Bronchial smooth muscle cell (primary cell): ENCODE data around the gene KRT82. TPM values are rescaled to one million over a fixed set of nuclear protein-coding genes. Genes with fewer than 3 reads are reported as not detected.

ENCODE experiments used
- total RNA-seq: library from RNA; depleted of rRNA; stranded (reverse); fragments of >200 nt; gene quantifications from 2 replicates; pipeline ENCODE4 v1.2.1, GENCODE V29; 2014

KRT82 gene
- not detected in 2 replicates for total RNA-seq

DNA sequence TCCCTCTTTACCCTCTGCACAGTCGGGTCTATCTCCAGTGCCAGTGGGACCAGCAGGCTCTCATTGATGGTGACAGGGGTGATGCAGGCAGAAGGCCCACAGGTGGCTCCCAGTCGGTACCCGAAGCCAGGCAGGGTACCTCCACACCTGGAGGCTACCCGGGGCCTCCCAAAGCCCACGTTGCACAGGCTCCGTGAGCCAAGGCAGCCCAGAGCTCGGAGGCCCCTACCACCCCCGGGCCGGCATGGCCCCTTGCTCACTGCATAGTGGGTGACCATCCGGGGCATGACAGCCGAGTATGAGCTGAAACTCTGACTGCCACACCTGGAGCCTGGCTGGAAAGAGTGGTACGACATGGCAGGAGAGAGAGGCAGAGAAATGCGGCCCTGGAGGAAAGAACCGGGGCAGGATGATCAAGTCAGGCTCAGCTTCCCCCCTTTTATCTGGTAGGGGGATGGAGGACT lies at the start of gene KRT82:
KRT82 (minus strand) TSS at position 414 of the 464 bp plus-strand sequence; CDS start at position 356, 58 bp downstream.

DNA sequence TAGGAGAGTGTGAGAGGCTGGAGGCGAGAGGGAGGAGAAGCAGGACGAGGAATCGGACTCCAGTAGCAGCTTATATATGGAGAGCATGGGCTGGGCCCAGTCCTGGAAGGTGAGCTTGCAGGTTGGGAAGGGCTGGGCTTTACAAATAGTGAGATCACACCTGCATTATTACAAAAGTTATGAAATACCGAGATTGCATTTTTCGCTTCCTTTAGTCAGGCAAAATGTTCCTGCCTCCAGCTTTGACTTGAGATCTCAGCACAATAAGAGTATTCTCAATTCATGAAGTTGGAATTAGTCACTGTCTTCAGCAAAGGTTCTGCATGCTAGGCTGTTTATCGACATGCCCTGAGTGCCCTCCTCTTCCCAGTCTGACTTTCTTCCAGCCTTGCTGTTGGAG lies 46.0 kb upstream of the KRT82 start, which contains the start of gene KRT6B:
KRT6B (minus strand) TSS at position 46 of the 400 bp plus-strand sequence. CDS start 68 bp downstream, outside the sequence.

DNA sequence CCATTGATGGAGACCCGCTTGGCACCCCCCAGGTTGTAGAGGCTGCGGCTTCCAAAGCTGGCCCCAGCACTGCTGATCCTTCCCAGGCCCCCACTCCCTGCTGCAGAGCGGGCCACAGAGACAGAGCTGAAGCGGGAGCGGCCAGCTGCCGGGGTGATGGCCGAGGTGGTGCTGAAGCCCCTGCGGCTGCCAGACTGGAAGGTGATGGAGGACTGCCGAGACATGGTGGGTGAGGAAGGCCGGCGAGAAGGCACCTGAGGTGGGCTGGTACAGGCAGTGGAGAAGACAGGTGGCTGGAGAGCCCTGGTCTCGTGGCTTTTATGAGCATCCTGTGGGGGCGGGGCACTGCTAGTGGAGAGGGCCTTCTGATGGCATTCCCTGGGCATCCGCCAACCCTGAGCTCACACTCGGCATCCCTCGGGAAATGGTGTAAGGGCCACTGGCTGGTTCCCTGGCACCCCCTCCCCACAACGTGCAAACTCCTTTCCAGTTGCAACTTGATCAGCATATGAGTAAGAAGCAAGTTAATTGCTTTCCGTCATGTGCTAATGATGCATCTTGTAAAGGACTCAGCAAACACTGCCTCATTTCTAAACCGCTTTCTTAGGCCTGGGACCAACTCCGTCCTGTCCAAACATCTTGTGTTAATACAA lies 28.1 kb upstream of the KRT82 start, which contains the start of gene KRT75:
KRT75 (minus strand) TSS at position 291 of the 653 bp plus-strand sequence; CDS start at position 224, 67 bp downstream.

DNA sequence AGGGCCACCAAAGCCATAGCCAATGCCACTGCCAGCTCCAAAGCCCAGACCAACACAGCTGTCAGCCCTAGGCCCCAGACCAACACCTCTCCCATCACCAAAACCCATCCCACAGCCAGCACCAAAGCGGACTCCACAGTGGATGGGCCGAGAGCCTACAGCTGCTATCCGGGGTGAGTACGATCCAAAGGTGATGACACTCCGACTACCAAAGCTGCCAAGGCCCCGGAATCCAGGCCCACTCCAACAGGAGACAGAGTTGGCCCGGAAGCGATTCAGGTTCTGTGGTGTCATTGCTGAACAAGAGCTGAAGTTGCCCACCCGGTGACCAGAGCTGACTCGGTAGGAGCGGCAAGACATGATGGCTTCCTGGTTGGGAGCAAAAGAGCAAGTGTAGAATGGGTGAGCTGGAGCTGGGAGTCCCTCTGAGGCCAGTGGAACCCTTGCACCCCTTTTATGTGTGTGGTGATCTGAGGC lies 20.9 kb downstream of the KRT82 start, which contains the start of gene KRT84:
KRT84 (minus strand) TSS at position 427 of the 477 bp plus-strand sequence; CDS start at position 360, 67 bp downstream.

DNA sequence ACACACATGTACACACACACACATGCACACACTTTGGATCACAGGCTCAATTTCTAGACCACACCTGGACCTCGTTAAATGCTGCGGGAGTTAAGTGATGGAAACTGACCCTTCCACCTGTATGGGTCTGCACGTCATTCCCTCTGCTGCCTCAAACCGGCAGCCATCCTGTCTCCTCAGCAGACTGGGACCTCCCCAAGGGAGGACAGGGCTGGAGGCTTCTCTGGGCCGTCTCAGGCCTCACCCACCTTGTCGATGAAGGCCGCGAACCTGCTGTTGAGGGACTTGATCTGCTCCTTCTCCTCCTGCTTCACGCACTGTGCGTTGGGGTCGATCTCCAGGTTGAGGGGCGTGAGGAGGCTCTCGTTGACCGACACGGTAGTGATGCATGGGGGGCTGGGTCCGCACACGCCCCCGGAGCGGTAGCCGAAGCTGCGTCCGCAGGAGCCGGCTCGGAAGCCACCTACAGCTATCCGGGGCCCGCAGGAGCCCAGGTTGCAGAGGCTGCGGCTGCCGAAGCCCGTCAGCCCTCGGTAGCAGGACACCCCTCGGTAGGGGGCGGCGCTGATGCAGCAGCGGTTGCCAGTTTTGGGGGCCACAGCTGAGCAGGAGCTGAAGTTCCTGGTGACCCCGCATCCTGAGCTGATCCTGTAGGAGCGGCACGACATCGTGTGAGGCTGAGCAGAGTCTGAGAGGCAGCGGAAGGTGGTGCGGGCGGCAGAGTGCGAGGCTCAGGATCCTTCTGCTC lies 39.2 kb downstream of the KRT82 start, which contains the start of gene KRT85:
KRT85 (minus strand) TSS at position 744 of the 748 bp plus-strand sequence; CDS start at position 668, 76 bp downstream.

Other genes starting within 250 kb of the KRT82 start
- gene KRT80, start 214.3 kb downstream of the KRT82 start, total RNA-seq: under 0.01 TPM in 2 replicates
- gene KRT7, start 173.1 kb downstream of the KRT82 start, total RNA-seq: 2.7 and 4.7 TPM in 2 replicates
- not detected in 2 replicates for gene KRT86, start 131.7 kb downstream of the KRT82 start, total RNA-seq
- gene KRT81, start 114.8 kb downstream of the KRT82 start, total RNA-seq: under 0.01 TPM in 1 of 2 replicates, not detected in the other
- not detected in 2 replicates for gene KRT83, start 84.9 kb downstream of the KRT82 start, total RNA-seq
- gene KRT85, start 38.9 kb downstream of the KRT82 start, total RNA-seq: not detected in 2 replicates
- gene KRT84, start 20.7 kb downstream of the KRT82 start, total RNA-seq: not detected in 2 replicates
- gene KRT75, start 28.0 kb upstream of the KRT82 start, total RNA-seq: not detected in 2 replicates
- 0.47 and 2.0 TPM in 2 replicates for gene KRT6B, start 45.8 kb upstream of the KRT82 start, total RNA-seq
- gene KRT6C, start 67.5 kb upstream of the KRT82 start, total RNA-seq: under 0.01 TPM in 1 of 2 replicates, not detected in the other
- gene KRT6A, start 86.9 kb upstream of the KRT82 start, total RNA-seq: 2.5 and 18.4 TPM in 2 replicates
- 2.7 and 14.9 TPM in 2 replicates for gene KRT5, start 114.1 kb upstream of the KRT82 start, total RNA-seq
- gene KRT71, start 146.8 kb upstream of the KRT82 start, total RNA-seq: not detected in 2 replicates
- not detected in 2 replicates for gene KRT74, start 167.5 kb upstream of the KRT82 start, total RNA-seq
- not detected in 2 replicates for gene KRT72, start 195.1 kb upstream of the KRT82 start, total RNA-seq
- not detected in 2 replicates for gene KRT73, start 212.2 kb upstream of the KRT82 start, total RNA-seq
- not detected in 2 replicates for gene KRT2, start 245.9 kb upstream of the KRT82 start, total RNA-seq